PC-3 (cell line): Measurements from ENCODE around the gene NPTX2.

Source experiments
- CTCF ChIP-seq: fragments of 300-600 bp; sonication (generic); conservative IDR thresholded peaks from 2 replicates; pipeline ENCODE4 v1.5.1; 2017; ENCODE audit warnings: antibody characterized with exemption, low read depth, mild to moderate bottlenecking, low read length
- EZH2 ChIP-seq: fragments of 300-600 bp; sonication (generic); IDR thresholded peaks from one replicate; pipeline ENCODE4 v1.6.1; 2017; ENCODE audit warnings: antibody characterized with exemption, mild to moderate bottlenecking, low read length; ENCODE audit not compliant: unreplicated experiment
- EZH2phosphoT487 ChIP-seq: fragments of 300-600 bp; sonication (generic); IDR thresholded peaks from 2 replicates; pipeline ENCODE4 v1.6.1; 2018; ENCODE audit warnings: mild to moderate bottlenecking, antibody characterized with exemption, low read length, borderline replicate concordance

GRCh38 chr7:98668255-98668654 is 51.2 kb downstream of the NPTX2 start:
- TF ChIP-seq CTCF (no peak), EZH2phosphoT487 (no peak), EZH2 (no peak)
